Measurements from ENCODE around the gene TCF12.
"Not testable (repeated sequence)": the region's sequence is repeated elsewhere in the genome, so short reads cannot be mapped to it uniquely, and the experiment has no call there.

Gene TCF12

DNA sequence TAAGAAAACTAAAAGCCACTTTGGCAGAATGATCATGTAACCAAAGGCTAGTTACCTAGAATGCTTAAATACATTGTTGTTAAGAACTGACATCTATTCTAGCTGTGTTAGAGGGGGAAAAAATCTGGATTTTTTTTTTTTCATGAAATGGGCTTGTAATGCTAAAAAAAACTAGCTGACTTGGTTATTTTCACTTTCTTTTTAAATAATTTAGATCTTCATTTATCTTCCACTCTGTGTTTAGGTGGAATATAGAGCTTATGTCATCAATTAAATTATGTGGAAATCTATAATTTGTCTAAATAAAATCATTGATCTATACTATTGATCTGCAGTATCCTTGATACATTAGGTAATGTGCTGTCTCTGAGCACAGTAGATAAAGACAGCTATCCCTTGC is 217.4 kb downstream of the TCF12 start:
- DNase-seq (ENCODE audit: low read depth in 2 of 2), result no peak

- no peak for DNase-seq (ENCODE audit: low read depth in 2 of 2)
Measured at GRCh38 chr15:57138349-57138788, 219.9 kb downstream of the TCF12 start.

- no peak for DNase-seq (ENCODE audit: low read depth in 2 of 2)
Measured at GRCh38 chr15:57143511-57144078, 225.2 kb downstream of the TCF12 start.

DNA sequence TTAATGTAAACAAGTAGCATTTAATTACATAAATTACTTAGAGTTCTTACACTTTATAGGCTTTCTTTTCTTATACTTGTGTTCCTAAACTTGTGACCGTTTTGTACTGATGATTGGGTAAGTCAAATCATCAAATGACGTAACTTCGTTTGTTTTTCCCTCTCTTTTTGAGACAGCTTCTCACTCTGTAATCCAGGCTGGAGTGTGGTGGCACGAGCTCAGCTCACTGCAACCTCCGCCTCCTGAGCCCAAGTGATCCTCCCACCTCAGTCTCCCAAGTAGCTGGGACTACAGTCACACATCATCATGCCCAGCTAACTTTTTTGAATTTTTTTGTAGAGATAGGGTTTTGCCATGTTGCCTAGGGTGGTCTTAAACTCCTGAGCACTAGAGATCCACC is 226.0 kb downstream of the TCF12 start:
- no peak for DNase-seq (ENCODE audit: low read depth in 2 of 2)

- no peak for DNase-seq (ENCODE audit: low read depth in 2 of 2)
Measured at GRCh38 chr15:57146506-57147201, 228.2 kb downstream of the TCF12 start.

GRCh38 chr15:57147621-57148020 is 229.2 kb downstream of the TCF12 start:
- DNase-seq (ENCODE audit: low read depth in 2 of 2), result no peak

DNA sequence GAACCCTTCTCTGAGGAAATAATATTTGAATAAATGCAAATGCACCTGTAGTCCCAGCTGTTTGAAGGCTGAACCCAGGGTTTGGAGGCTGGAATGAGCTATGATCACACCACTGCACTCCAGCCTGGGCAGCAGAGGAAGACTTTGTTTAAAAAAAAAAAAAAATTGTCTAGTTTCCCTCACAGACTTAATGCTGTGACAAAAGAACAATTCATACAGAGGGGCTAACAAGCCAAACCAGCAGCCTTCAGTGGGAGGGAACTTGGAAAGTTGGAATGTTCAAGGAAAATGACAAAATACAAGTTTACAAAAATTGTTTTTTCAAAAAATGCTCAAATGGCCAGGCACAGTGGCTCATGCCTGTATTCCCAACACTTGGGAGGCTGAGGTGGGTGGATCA is 229.8 kb downstream of the TCF12 start:
- no peak for DNase-seq (ENCODE audit: low read depth in 2 of 2)

DNA sequence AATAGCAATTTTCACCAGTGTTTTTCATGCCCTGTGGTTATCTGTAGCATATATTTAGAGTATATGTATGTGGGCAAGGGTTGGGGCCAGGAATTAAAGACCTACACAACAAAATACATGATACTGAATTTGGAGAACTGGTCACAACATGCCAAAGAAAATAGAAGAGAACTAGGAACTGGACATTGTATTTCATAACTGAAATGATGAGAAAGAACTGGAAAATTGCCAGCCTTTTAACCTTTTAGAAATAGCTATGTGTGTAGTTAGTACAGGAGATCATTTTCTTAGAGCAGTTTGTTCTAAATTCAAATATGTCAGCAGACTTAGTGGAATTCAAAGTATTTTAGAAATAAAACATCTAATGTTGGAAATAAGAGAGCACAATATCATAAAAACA is 230.8 kb downstream of the TCF12 start:
- DNase-seq (ENCODE audit: low read depth in 2 of 2), result no peak

DNA sequence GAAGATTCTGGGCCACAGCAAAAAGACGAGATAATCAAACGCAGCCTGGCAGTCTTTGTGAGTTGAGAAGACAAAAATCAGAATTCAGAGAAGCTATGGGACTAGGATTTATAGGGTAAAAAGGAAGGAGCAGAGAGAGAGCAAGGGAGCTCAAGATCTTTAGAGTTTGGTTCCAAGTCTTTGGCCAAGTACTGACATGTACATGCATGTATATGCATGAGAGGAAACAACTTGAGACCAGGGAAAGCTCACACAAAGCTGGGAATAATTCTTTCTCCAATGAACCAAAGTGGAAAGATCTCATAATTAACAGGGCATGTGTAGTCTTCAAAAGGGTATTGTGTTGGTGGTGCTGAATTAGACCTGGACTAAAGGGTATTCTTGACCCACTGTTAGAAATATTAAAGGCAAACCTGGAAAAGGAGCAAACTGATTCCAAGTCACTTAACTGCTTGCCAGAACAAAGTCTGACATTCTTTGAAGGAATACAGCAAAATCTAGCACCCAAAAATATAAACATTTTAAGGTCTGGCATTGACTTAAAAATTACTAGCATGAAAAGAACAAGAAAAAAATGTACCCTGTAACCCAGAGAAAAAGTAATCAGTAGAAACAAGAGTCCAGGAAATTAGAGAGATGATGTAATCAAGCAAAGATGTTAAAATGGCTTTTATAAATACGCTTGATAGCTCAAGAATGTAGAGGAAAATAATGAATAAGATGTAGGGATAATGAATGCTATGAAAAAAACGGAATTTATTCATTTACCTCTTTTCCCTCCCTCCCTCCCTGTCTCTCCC is 231.8 kb downstream of the TCF12 start:
- DNase-seq (ENCODE audit: low read depth in 2 of 2), result no peak

DNA sequence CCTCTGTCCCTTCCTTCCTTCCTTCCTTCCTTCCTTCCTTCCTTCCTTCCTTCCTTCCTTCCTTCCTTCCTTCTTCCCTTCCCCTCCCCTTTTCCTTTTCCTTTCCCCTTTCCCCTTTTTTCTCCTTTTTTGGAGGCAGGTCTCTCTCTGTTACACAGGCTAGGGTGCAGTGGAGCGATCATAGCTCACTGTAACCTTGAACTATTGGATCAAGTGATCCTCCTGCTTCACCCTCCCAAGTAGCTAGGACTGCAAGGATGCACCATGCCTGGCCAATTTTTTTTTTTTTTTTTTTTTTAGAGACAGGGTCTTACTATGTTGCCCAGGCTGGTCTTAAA is 232.4 kb downstream of the TCF12 start:
- DNase-seq (ENCODE audit: low read depth in 2 of 2), result not testable (repeated sequence)

GRCh38 chr15:57152133-57152532 is 233.7 kb downstream of the TCF12 start:
- no peak for DNase-seq (ENCODE audit: low read depth in 2 of 2)

DNA sequence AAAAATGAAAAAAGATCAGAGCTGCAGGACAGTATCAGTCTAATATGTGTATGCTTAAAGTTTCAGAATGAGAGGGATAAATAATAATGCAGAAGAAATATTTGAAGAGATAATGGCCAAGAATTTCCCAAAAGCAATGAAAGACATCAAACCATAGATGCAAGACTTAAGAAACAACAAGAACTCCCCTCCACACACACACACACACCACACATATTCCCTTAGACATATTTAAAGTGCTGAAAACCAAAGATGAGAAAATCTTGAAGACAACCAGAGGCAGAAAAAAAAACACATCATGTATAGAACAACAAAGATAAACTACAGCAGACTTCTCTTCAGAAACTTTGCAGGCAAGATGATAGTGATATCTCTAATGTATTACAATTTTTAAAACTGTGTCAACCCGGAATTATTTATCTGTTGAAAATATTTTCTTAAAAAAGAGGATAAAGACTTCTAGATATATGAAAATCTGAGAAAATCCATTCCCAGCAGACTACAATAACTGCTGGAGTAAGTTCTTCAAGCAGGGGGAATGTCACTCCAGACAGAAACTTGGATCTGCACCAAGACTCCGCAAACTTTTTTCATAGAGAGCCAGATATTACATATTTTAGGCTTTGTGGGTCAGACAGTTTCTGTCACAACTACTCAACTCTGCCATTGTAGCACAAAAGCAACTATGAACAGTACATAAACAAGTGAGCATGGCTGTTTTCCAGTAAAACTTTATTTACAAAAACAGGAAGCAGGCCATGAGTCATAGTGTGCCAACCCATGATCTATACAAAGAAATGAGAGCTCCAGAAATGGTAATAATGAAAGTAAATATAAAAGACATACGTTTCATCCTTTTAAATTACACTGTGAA is 234.5 kb downstream of the TCF12 start:
- no peak for DNase-seq (ENCODE audit: low read depth in 2 of 2)

GRCh38 chr15:57156210-57156884 is 237.9 kb downstream of the TCF12 start:
- DNase-seq (ENCODE audit: low read depth in 2 of 2), result no peak

GRCh38 chr15:57158589-57158988 is 240.1 kb downstream of the TCF12 start:
- DNase-seq (ENCODE audit: low read depth in 2 of 2), result no peak

- DNase-seq (ENCODE audit: low read depth in 2 of 2), result no peak
Measured at GRCh38 chr15:57158997-57159668, 240.7 kb downstream of the TCF12 start.

GRCh38 chr15:57159767-57160166 is 241.3 kb downstream of the TCF12 start:
- no peak for DNase-seq (ENCODE audit: low read depth in 2 of 2)

- DNase-seq (ENCODE audit: low read depth in 2 of 2), result no peak
Measured at GRCh38 chr15:57160823-57161560, 242.5 kb downstream of the TCF12 start.

DNA sequence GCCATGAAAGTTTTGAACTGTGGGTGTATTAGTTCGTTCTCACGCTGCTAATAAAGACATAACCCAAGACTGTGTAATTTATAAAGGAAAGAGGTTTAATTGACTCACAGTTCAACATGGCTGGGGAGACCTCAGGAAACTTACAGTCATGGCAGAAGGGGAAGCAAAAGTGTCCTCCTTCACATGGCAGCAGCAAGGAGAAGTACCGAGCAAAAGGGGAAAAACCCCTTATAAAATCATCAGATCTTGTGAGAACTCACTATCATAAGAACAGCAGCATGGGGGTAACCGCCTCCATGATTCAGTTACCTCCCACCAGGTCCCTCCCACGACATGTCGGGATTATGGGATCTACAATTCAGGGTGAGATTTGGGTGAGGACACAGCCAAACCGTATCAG is 245.8 kb downstream of the TCF12 start:
- not testable (repeated sequence) for DNase-seq (ENCODE audit: low read depth in 2 of 2)

- DNase-seq (ENCODE audit: low read depth in 2 of 2), result no peak
Measured at GRCh38 chr15:57165992-57166391, 247.5 kb downstream of the TCF12 start.

GRCh38 chr15:57167821-57168395 is 249.5 kb downstream of the TCF12 start:
- no peak for DNase-seq (ENCODE audit: low read depth in 2 of 2)
